PFSK-1 (cell line): Measurements from ENCODE around the gene PC.

Experiments used
- POLR2AphosphoS5 ChIP-seq: IDR thresholded peaks from 2 replicates; pipeline ENCODE4 v1.6.1; 2012; ENCODE audit warnings: low read depth, mild to moderate bottlenecking, control low read depth, low read length, moderate library complexity
- REST ChIP-seq, 2 experiments: IDR thresholded peaks; 2 replicates each; pipeline versions ENCODE4 v1.6.1 to v1.8.0; 2011 to 2012; ENCODE audit warnings: low read depth in 2 of 2, low read length in 2 of 2, control low read depth in 1 of 2, inconsistent platforms in 1 of 2, mild to moderate bottlenecking in 1 of 2, moderate library complexity in 1 of 2; ENCODE audit not compliant: insufficient read depth in 1 of 2
- SIN3A ChIP-seq: IDR thresholded peaks from 2 replicates; pipeline ENCODE4 v1.6.1; 2012; ENCODE audit warnings: mild to moderate bottlenecking, low read length, moderate library complexity, borderline replicate concordance; ENCODE audit not compliant: insufficient read depth
- TAF1 ChIP-seq: IDR thresholded peaks from 2 replicates; pipeline ENCODE4 v1.6.1; 2012; ENCODE audit warnings: low read length, control low read depth, borderline replicate concordance; ENCODE audit not compliant: insufficient read depth

GRCh38 chr11:66848671-66849500, 109.3 kb downstream of the PC start:
- TF ChIP-seq POLR2AphosphoS5 (no peak), REST (IDR thresholded peaks at IDR 0.05; ENCODE audit: insufficient read depth in 1 of 2, low read depth in 2 of 2, low read length in 2 of 2) (no peak), SIN3A (no peak), TAF1 (no peak)
